ENCODE results near the gene PNPLA3. TPM values are rescaled to one million over a fixed set of nuclear protein-coding genes. Genes with fewer than 3 reads are reported as not detected.

PNPLA3 gene
- total RNA-seq, 1 experiment from 2014 or later, result 19.8 TPM

DNA sequence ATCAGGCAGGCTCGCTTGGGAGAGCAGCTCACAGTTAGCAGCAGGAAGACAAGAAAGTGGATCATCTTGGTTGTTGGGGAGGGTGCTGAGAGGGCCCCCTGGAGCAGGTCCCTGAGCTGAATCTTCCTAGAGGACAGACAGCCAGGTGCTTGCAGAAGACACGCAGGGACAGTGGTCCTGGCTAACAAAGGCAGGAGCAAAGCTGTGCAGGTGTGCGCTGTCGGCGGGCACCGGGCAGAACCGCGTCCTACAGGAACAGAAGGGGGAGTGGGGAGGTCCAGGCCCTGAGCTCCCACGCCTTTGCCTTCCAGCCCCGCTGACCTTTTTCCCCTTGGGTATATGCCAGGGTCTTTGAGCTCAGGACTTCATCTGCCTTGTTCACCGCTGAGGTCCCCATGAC, 70.4 kb downstream of the PNPLA3 start:
- Mint-ChIP-seq H3K36me3 (peaks cover 71% of the 10 kb centered on the region), H3K27ac (no peak overlapping the region), H3K4me1 (no peaks in the 10 kb centered on the region), H3K27me3 (ENCODE audit: low read depth) (no peaks in the 10 kb centered on the region), H3K9me3 (no peaks in the 10 kb centered on the region), H3K4me3 (no peak overlapping the region)
- CTCF ChIA-PET, result interaction anchor here (0.7 to 3.1 kb wide), 38 partner anchors 9 to 632 kb away, joined by 3 to 80 read pairs (median 6); partner anchors contain the start of gene PARVB
- POLR2A ChIA-PET, result no interaction called here
- DNase-seq (ENCODE audit: low spot score), result no peak
- ATAC-seq, result no peak
- no peak for TF ChIP-seq TP53 (CRISPR knock-in tag; IDR thresholded peaks at IDR 0.05)
- TF ChIP-seq, protein P1, sequence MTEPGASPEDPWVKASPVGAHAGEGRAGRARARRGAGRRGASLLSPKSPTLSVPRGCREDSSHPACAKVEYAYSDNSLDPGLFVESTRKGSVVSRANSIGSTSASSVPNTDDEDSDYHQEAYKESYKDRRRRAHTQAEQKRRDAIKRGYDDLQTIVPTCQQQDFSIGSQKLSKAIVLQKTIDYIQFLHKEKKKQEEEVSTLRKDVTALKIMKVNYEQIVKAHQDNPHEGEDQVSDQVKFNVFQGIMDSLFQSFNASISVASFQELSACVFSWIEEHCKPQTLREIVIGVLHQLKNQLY (CRISPR knock-in tag; IDR thresholded peaks at IDR 0.05), result no peak
- TF ChIP-seq HMGA2 (CRISPR knock-in tag; IDR thresholded peaks at IDR 0.05), result no peak
- TF ChIP-seq, protein P2, sequence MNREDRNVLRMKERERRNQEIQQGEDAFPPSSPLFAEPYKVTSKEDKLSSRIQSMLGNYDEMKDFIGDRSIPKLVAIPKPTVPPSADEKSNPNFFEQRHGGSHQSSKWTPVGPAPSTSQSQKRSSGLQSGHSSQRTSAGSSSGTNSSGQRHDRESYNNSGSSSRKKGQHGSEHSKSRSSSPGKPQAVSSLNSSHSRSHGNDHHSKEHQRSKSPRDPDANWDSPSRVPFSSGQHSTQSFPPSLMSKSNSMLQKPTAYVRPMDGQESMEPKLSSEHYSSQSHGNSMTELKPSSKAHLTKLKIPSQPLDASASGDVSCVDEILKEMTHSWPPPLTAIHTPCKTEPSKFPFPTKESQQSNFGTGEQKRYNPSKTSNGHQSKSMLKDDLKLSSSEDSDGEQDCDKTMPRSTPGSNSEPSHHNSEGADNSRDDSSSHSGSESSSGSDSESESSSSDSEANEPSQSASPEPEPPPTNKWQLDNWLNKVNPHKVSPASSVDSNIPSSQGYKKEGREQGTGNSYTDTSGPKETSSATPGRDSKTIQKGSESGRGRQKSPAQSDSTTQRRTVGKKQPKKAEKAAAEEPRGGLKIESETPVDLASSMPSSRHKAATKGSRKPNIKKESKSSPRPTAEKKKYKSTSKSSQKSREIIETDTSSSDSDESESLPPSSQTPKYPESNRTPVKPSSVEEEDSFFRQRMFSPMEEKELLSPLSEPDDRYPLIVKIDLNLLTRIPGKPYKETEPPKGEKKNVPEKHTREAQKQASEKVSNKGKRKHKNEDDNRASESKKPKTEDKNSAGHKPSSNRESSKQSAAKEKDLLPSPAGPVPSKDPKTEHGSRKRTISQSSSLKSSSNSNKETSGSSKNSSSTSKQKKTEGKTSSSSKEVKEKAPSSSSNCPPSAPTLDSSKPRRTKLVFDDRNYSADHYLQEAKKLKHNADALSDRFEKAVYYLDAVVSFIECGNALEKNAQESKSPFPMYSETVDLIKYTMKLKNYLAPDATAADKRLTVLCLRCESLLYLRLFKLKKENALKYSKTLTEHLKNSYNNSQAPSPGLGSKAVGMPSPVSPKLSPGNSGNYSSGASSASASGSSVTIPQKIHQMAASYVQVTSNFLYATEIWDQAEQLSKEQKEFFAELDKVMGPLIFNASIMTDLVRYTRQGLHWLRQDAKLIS (CRISPR knock-in tag; IDR thresholded peaks at IDR 0.05; ENCODE audit: borderline replicate concordance), result no peak
- TF ChIP-seq, protein P3, sequence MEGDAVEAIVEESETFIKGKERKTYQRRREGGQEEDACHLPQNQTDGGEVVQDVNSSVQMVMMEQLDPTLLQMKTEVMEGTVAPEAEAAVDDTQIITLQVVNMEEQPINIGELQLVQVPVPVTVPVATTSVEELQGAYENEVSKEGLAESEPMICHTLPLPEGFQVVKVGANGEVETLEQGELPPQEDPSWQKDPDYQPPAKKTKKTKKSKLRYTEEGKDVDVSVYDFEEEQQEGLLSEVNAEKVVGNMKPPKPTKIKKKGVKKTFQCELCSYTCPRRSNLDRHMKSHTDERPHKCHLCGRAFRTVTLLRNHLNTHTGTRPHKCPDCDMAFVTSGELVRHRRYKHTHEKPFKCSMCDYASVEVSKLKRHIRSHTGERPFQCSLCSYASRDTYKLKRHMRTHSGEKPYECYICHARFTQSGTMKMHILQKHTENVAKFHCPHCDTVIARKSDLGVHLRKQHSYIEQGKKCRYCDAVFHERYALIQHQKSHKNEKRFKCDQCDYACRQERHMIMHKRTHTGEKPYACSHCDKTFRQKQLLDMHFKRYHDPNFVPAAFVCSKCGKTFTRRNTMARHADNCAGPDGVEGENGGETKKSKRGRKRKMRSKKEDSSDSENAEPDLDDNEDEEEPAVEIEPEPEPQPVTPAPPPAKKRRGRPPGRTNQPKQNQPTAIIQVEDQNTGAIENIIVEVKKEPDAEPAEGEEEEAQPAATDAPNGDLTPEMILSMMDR (IDR thresholded peaks at IDR 0.05), result no peak
- TF ChIP-seq, protein P4, sequence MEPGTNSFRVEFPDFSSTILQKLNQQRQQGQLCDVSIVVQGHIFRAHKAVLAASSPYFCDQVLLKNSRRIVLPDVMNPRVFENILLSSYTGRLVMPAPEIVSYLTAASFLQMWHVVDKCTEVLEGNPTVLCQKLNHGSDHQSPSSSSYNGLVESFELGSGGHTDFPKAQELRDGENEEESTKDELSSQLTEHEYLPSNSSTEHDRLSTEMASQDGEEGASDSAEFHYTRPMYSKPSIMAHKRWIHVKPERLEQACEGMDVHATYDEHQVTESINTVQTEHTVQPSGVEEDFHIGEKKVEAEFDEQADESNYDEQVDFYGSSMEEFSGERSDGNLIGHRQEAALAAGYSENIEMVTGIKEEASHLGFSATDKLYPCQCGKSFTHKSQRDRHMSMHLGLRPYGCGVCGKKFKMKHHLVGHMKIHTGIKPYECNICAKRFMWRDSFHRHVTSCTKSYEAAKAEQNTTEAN (CRISPR knock-in tag; IDR thresholded peaks at IDR 0.05), result no peak
- TF ChIP-seq, protein P5, sequence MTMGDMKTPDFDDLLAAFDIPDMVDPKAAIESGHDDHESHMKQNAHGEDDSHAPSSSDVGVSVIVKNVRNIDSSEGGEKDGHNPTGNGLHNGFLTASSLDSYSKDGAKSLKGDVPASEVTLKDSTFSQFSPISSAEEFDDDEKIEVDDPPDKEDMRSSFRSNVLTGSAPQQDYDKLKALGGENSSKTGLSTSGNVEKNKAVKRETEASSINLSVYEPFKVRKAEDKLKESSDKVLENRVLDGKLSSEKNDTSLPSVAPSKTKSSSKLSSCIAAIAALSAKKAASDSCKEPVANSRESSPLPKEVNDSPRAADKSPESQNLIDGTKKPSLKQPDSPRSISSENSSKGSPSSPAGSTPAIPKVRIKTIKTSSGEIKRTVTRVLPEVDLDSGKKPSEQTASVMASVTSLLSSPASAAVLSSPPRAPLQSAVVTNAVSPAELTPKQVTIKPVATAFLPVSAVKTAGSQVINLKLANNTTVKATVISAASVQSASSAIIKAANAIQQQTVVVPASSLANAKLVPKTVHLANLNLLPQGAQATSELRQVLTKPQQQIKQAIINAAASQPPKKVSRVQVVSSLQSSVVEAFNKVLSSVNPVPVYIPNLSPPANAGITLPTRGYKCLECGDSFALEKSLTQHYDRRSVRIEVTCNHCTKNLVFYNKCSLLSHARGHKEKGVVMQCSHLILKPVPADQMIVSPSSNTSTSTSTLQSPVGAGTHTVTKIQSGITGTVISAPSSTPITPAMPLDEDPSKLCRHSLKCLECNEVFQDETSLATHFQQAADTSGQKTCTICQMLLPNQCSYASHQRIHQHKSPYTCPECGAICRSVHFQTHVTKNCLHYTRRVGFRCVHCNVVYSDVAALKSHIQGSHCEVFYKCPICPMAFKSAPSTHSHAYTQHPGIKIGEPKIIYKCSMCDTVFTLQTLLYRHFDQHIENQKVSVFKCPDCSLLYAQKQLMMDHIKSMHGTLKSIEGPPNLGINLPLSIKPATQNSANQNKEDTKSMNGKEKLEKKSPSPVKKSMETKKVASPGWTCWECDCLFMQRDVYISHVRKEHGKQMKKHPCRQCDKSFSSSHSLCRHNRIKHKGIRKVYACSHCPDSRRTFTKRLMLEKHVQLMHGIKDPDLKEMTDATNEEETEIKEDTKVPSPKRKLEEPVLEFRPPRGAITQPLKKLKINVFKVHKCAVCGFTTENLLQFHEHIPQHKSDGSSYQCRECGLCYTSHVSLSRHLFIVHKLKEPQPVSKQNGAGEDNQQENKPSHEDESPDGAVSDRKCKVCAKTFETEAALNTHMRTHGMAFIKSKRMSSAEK (CRISPR knock-in tag; IDR thresholded peaks at IDR 0.05; ENCODE audit: borderline replicate concordance), result no peak
- TF ChIP-seq, protein P6, sequence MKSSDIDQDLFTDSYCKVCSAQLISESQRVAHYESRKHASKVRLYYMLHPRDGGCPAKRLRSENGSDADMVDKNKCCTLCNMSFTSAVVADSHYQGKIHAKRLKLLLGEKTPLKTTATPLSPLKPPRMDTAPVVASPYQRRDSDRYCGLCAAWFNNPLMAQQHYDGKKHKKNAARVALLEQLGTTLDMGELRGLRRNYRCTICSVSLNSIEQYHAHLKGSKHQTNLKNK (CRISPR knock-in tag; IDR thresholded peaks at IDR 0.05), result no peak

DNA sequence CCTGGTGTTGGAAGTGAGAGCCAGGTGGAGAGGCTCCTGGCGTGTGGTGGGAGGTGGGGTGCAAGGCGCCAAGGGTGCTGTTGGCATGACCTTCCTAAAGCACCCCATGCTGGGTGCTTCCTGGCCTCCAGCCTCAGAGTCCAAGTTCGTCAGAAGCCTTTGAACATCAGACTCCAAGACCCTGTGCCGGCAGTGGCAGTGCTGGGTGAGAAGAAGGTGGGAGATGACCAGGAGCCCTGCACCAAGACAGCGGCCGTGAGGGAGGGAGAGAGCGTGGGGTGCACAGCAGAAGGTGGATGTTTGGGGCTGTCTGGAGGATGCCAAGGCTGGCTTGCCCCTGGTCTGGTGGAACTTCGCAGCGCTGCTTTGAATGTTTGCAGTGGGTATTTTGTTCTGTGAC, 70.8 kb downstream of the PNPLA3 start:
- Mint-ChIP-seq H3K4me3 (no peak overlapping the region), H3K36me3 (peaks cover 69% of the 10 kb centered on the region), H3K9me3 (no peaks in the 10 kb centered on the region), H3K27ac (no peak overlapping the region; the same call in 1 of the 2 replicates), H3K4me1 (no peaks in the 10 kb centered on the region), H3K27me3 (ENCODE audit: low read depth) (no peaks in the 10 kb centered on the region)
- DNase-seq (ENCODE audit: low spot score) (no peak), ATAC-seq (no peak)
- TF ChIP-seq ZNF138 (CRISPR knock-in tag; conservative IDR thresholded peaks at IDR 0.05), result no peak
- TF ChIP-seq, protein P1 (CRISPR knock-in tag; IDR thresholded peaks at IDR 0.05), result no peak
- ChIA-PET POLR2A (no interaction called here), CTCF (interaction anchor here (1.1 to 3.1 kb wide), 12 partner anchors 22 to 631 kb away, joined by 3 to 80 read pairs (median 7); no protein-coding TSS in a partner anchor)
